Astrocyte (in vitro differentiated cells and primary cell): ENCODE data around the gene RARRES1.

ENCODE experiments used
- EZH2 ChIP-seq: IDR thresholded peaks from 2 replicates; pipeline ENCODE4 v1.6.1; 2012; ENCODE audit warnings: mild to moderate bottlenecking, low read length, inconsistent platforms; ENCODE audit not compliant: insufficient read depth
- TF ChIP-seq, protein P1 (sequence below): IDR thresholded peaks from 2 replicates; pipeline ENCODE4 v1.5.1; 2011; ENCODE audit warnings: low read depth, mild to moderate bottlenecking, inconsistent platforms, low read length, moderate library complexity; ENCODE audit not compliant: insufficient read depth

DNA sequence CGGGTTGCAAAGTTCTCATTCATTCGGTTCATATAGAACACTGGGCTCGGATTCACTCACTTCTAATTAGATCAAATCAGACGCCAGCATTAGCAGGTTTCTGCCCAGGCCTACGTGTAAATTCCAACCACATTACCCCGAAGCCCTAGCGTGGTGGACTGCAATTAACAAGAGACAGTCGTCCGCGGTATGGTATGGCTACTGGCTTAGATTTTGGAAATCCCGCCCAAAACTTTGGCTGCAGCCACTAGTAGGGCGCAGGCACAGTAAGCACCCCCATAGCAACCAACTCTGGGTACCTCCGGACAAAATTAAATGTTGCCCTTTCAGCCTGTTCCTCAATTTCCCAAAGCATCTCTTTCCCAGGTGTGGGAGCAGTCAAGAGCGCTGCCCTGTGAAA, 771 bp downstream of the RARRES1 start:
- TF ChIP-seq, protein P1, sequence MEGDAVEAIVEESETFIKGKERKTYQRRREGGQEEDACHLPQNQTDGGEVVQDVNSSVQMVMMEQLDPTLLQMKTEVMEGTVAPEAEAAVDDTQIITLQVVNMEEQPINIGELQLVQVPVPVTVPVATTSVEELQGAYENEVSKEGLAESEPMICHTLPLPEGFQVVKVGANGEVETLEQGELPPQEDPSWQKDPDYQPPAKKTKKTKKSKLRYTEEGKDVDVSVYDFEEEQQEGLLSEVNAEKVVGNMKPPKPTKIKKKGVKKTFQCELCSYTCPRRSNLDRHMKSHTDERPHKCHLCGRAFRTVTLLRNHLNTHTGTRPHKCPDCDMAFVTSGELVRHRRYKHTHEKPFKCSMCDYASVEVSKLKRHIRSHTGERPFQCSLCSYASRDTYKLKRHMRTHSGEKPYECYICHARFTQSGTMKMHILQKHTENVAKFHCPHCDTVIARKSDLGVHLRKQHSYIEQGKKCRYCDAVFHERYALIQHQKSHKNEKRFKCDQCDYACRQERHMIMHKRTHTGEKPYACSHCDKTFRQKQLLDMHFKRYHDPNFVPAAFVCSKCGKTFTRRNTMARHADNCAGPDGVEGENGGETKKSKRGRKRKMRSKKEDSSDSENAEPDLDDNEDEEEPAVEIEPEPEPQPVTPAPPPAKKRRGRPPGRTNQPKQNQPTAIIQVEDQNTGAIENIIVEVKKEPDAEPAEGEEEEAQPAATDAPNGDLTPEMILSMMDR, result no peak
- no peak for TF ChIP-seq EZH2
